ENCODE measurements around the gene C1QL3. TPM values are rescaled to one million over a fixed set of nuclear protein-coding genes. Genes with fewer than 3 reads are reported as not detected.

C1QL3 gene
- total and polyA plus RNA-seq, 2 of the 4 experiments (the other 2 are of a cell fraction): not detected

DNA sequence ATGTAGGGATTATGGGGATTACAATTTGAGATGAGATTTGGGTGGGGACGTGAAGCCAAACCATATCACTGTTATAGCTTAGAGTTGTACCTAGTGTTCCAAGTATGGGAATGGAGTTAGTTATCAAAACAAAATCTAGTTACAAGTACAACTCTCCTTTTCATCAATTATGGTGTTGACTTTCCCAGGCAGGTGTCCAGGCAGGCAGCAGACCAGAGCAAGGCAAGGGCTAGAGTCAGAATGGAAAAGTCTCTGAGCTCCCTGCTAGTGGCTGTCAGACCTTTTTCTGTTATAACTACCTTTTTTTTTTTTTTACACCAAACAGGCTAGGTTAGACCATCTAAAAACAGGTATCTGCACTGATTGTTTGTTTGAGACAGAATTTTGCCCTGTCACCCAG, 55.7 kb downstream of the C1QL3 start:
- Histone ChIP-seq H3K79me1 (ENCODE audit: low read depth in 1 of 2, low read length in 2 of 2) (no peaks in the 10 kb centered on the region), H2BK120ac (ENCODE audit: low read depth, low read length) (no peak overlapping the region), H4K8ac (ENCODE audit: low read depth in 2 of 2, low read length in 2 of 2) (no peak overlapping the region), H3K23ac (ENCODE audit: low read depth, low read length) (no peak overlapping the region), H3K14ac (replicated peaks; ENCODE audit: low read depth, low read length) (no peak overlapping the region), H2BK20ac (ENCODE audit: low read depth, low read length) (no peak overlapping the region), H2AK5ac (ENCODE audit: low read depth, low read length) (no peak overlapping the region), H3K4me1 (ENCODE audit: control insufficient read depth, insufficient read depth, low read length) (no peaks in the 10 kb centered on the region), H3K4ac (ENCODE audit: low read depth, low read length) (no peak overlapping the region), H2BK5ac (ENCODE audit: low read depth, low read length, poor library complexity, severe bottlenecking) (no peak overlapping the region), H3K18ac (ENCODE audit: low read depth, low read length) (no peak overlapping the region), H3K4me3 (ENCODE audit: insufficient read depth, low read depth, low read length) (no peak overlapping the region), H4K91ac (ENCODE audit: insufficient read depth, low read depth, low read length) (no peak overlapping the region), H2AFZ (replicated peaks; ENCODE audit: low read length, poor library complexity) (no peak overlapping the region), H2AK9ac (replicated peaks; ENCODE audit: low read depth, low read length, poor library complexity) (no peak overlapping the region), H4K5ac (ENCODE audit: low read depth, low read length) (no peak overlapping the region), H3K9ac (ENCODE audit: low read depth, low read length) (no peak overlapping the region), H3K36me3 (ENCODE audit: control insufficient read depth, insufficient read depth, low read length) (no peaks in the 10 kb centered on the region), H3K27ac (ENCODE audit: insufficient read depth, low read length) (no peak overlapping the region), H3K9me1 (ENCODE audit: insufficient read depth, low read length) (no peaks in the 10 kb centered on the region), H3K56ac (ENCODE audit: extremely low read depth, insufficient read depth, low read length) (no peak overlapping the region), H3K27me3 (ENCODE audit: control insufficient read depth, insufficient read depth, low read length) (no peaks in the 10 kb centered on the region), H4K20me1 (ENCODE audit: insufficient read depth, low read length) (no peaks in the 10 kb centered on the region), H3K4me2 (ENCODE audit: low read depth, low read length) (no peak overlapping the region), H2BK15ac (ENCODE audit: low read depth, low read length) (no peak overlapping the region), H3K9me3 (ENCODE audit: control insufficient read depth, insufficient read depth, low read length) (no peaks in the 10 kb centered on the region)
- ChIA-PET CTCF (no interaction called here), POLR2A (ENCODE audit: unreplicated experiment) (no interaction called here)
- TF ChIP-seq USF2 (IDR thresholded peaks at IDR 0.05; ENCODE audit: low read depth, low read length) (no peak), RFX5 (IDR thresholded peaks at IDR 0.05; ENCODE audit: low read depth, low read length) (no peak), NFE2L2 (IDR thresholded peaks at IDR 0.05; ENCODE audit: low read depth, low read length) (no peak), FOS (IDR thresholded peaks at IDR 0.05; ENCODE audit: low read depth, low read length) (no peak), RCOR1 (IDR thresholded peaks at IDR 0.05; ENCODE audit: insufficient replicate concordance, low read length) (no peak)
- TF ChIP-seq, protein P1, sequence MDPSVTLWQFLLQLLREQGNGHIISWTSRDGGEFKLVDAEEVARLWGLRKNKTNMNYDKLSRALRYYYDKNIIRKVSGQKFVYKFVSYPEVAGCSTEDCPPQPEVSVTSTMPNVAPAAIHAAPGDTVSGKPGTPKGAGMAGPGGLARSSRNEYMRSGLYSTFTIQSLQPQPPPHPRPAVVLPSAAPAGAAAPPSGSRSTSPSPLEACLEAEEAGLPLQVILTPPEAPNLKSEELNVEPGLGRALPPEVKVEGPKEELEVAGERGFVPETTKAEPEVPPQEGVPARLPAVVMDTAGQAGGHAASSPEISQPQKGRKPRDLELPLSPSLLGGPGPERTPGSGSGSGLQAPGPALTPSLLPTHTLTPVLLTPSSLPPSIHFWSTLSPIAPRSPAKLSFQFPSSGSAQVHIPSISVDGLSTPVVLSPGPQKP (IDR thresholded peaks at IDR 0.05; ENCODE audit: borderline replicate concordance, low read depth, low read length): no peak
- no TSS peak for BruUV-seq (replicated peaks)
- in situ Hi-C loops (cut with MboI; ENCODE audit: low sequenced_read_pairs) (no loop called here), intact Hi-C loops (cut with micrococcal nuclease) (no loop called here), dilution Hi-C loops (cut with HindIII; ENCODE audit: low sequenced_read_pairs, unreplicated experiment) (no loop called here)
- ATAC-seq (ENCODE audit: low read depth) (no peak), DNase-seq (no peak)
- no CpG with 5 or more reads among the region's 1 CpG for WGBS, 2 experiments (ENCODE audit: extremely low coverage in 2 of 2, insufficient read length in 1 of 2)

Small RNA genes within 50 kb of the gene (microRNA-seq; reads per million reads assigned to microRNA genes)
- not detected for gene RNU2-18P (ENCODE audit: insufficient read depth, insufficient read length)

Small RNA genes within 50 kb of the gene (small RNA-seq; reads per million reads assigned to genes)
- 0 to 17.5 (median 2.3) reads per million in 5 experiments for gene RNU2-18P

Other genes with a start within 250 kb of the C1QL3 start
- gene PTER, start 84.9 kb downstream of the C1QL3 start, total RNA-seq (2012; rRNA removed): 5.0 and 6.9 TPM in 2 replicates
- gene PTER, start 84.9 kb downstream of the C1QL3 start, polyA plus RNA-seq (2012; rRNA removed): 1.9 and 2.1 TPM in 2 replicates